Esophagus squamous epithelium (tissue), 4 donors: ENCODE measurements around the gene GRIK2.

Source experiments
- POLR2A ChIP-seq, 4 donors: fragments of 450-650 bp; IDR thresholded peaks; one replicate each; pipeline ENCODE4 v1.6.1; 2017; ENCODE audit warnings: antibody characterized with exemption in 4 of 4, mild to moderate bottlenecking in 4 of 4, moderate library complexity in 3 of 4
- TF ChIP-seq, protein P1 (sequence below), 6 experiments: fragments of 450-650 bp in 4 of 6; fragments of 200-600 bp in 2 of 6; sonication (generic) in 2 of 6; IDR thresholded peaks; one replicate each; pipeline ENCODE4 v1.5.1; 2016 to 2019; ENCODE audit warnings: antibody characterized with exemption in 6 of 6, mild to moderate bottlenecking in 4 of 6, moderate library complexity in 4 of 6

DNA sequence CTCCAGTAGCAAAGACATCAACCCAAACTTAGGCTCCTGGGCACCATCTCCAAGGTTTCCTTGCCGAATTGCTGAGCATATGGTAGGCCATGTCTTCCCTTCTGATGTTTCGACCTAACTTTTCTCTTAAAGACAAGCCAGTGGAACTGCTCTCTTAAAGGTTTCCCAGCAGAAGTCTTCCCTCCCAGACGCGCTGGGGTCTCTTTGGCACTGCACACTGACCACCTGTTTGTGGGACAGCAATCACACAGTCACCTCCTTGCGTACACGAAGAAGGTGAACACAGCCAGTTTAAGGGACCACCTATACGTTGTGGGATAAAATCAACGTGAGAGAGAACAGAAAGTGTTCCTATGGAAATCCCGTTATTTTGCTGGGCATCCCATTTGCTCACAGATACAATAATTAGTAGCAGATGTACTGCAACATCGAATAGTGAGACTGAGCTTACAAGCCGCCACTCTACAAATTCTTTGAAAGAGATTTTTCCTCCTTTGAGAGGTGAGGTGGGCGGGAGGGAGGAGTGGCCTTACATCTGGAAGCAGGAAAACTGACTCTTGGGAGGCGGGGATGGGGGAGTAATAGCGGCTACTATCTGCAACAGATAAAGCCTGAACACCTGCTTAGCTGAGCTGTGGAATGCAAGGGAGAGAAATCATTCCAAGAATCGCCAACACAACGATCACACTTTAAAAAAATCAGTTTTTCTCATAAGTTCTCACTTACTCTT, 9.9 kb downstream of the GRIK2 start:
- TF ChIP-seq POLR2A (IDR thresholded peaks at IDR 0.05), result no peak
- TF ChIP-seq, protein P1, sequence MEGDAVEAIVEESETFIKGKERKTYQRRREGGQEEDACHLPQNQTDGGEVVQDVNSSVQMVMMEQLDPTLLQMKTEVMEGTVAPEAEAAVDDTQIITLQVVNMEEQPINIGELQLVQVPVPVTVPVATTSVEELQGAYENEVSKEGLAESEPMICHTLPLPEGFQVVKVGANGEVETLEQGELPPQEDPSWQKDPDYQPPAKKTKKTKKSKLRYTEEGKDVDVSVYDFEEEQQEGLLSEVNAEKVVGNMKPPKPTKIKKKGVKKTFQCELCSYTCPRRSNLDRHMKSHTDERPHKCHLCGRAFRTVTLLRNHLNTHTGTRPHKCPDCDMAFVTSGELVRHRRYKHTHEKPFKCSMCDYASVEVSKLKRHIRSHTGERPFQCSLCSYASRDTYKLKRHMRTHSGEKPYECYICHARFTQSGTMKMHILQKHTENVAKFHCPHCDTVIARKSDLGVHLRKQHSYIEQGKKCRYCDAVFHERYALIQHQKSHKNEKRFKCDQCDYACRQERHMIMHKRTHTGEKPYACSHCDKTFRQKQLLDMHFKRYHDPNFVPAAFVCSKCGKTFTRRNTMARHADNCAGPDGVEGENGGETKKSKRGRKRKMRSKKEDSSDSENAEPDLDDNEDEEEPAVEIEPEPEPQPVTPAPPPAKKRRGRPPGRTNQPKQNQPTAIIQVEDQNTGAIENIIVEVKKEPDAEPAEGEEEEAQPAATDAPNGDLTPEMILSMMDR (IDR thresholded peaks at IDR 0.05), result no peak
